GM21786 (cell line): Measurements from ENCODE around the gene NYAP2.

ENCODE experiments used
- ATAC-seq: cut with Tn5 transposase; IDR thresholded peaks from one replicate; pipeline ENCODE4 v1.9.1; 2021; ENCODE audit not compliant: unreplicated experiment

The NYAP2 gene

GRCh38 chr2:225399504-225399903 lies at the start of gene NYAP2:
TSS of gene NYAP2 (plus strand) at chr2:225399710. CDS start at chr2:225408881, 9,171 bp downstream.
- ATAC-seq = no peak

GRCh38 chr2:225353579-225354085 lies 45.9 kb upstream of the NYAP2 start:
- ATAC-seq = no peak

DNA sequence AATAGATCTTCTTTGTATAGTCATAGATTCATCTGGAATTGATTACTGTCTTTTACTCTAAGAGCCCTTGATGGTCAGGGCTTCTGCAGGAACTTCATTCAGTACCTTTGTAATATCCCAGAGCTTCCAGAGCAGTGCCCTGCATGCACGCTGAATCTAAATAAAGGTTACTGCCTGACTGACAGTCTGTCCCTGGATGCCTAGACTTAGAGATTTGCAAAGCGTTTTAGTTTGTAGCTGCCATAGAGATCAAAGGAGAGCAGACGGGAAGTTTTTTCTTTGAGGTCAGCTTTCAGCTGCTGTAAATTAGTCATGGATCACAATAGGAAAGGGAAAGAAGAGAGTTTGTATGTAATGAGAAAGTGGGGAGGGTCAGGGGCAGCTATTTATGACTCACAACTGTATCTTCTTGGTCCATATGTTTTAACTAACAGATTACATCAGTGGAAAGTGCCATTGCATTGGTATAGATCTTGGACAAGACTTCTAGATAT lies 45.2 kb upstream of the NYAP2 start:
- ATAC-seq = no peak

GRCh38 chr2:225355788-225356187 lies 43.7 kb upstream of the NYAP2 start:
- no peak for ATAC-seq

DNA sequence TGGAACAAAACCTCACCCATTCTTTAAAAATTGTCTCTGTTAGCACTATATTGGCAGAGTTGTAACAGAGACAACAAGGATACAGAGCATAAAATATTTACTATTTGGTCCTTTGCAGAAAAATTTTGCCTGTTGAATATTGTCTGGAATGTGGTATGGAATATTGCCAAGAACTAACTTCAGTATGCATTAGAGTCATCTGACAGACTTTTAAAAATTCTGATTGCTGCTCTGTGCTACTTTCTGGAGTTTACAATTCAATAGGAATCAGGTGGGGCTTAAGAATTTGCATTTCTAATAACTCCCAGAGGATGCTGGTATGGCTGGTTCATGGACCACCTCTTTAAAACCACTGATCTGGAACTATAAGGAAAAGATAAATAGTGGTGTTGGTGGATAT lies 32.8 kb upstream of the NYAP2 start:
- ATAC-seq = no peak

GRCh38 chr2:225367482-225367881 lies 32.0 kb upstream of the NYAP2 start:
- no peak for ATAC-seq

DNA sequence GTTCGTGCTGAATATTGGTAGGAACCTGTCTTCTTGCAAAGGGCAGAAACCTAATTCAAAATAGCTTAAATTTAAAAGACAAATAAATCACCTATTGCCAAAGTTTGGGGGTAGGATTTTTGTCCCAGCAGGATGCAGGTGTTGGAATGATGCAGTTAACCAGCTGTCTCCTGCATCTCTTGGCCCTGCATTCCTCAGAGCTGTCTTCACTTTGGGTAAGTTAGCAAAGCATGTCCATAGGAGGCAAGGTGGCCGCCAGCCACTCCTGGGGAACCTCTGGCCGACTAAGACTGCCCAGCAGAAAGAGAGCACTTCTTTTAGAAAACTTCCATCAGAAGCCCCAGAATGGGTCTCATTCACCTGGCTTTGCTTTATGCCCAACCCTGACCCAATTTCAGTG lies 20.5 kb upstream of the NYAP2 start:
- ATAC-seq = no peak

GRCh38 chr2:225379856-225380255 lies 19.7 kb upstream of the NYAP2 start:
- no peak for ATAC-seq

GRCh38 chr2:225381609-225382008 lies 17.9 kb upstream of the NYAP2 start:
- ATAC-seq = no peak

- ATAC-seq = no peak
Measured at GRCh38 chr2:225398372-225398771, 1.1 kb upstream of the NYAP2 start.

DNA sequence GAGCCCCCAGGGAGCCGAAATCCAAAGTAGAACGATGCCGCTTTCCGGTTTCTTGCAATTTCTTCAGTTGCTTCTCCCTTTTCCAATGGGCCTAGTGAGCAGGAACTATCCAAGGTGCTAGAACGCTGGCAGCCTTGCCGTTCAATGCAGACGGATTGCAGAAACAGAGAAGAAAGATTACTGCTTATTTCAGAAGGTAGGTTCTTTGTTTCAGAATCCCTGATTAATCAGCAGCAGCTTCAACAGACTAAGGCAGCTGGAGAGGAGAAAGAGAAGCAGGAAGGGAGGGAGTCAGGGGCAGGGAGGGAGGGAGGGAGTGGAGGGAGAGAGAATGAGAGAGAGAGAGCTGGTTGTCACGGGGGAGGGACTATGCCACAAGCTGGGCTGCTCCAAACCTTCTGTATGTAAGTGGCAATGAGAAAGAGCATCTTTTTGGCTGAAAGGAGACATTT lies 576 bp downstream of the NYAP2 start:
- no peak for ATAC-seq

DNA sequence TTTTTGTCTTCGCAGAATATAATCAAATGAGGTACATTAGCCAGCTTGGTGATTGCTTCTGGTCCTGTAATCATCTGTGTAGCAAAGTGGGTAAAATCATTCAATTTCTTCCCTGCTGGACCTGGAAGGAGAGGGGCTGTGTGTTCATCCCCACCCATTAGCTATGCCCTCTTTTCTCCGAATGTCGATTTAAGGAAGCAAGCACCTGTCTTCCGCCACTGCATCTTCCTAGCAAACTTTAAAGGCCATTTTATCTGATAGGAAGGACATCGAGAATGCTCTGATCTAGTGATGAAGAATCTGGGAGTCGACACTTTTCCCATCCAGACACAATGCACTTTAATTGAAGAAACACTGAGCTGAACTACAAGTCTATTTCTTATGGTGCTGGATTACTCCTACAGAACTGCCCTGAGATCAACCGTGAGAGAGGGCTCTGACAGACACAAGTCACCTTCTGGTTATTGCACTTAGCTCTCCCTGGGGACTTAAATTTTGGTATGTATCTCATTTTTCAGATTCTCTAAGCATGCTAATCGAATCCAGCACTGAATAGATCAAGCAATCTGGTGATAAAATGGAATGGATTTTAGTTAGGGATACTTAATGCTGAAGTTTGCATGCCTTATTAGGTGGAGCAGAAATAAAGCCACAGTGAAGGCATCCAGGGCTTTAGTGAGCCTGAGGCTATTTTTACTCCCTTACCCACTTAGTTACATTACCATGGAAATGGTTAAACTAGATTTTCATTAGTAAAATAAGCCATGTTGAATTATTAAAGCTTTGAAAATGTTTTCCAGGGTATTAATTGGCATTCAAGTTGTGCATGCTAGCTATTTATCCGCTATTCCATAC lies 1.3 kb downstream of the NYAP2 start:
- ATAC-seq = no peak

DNA sequence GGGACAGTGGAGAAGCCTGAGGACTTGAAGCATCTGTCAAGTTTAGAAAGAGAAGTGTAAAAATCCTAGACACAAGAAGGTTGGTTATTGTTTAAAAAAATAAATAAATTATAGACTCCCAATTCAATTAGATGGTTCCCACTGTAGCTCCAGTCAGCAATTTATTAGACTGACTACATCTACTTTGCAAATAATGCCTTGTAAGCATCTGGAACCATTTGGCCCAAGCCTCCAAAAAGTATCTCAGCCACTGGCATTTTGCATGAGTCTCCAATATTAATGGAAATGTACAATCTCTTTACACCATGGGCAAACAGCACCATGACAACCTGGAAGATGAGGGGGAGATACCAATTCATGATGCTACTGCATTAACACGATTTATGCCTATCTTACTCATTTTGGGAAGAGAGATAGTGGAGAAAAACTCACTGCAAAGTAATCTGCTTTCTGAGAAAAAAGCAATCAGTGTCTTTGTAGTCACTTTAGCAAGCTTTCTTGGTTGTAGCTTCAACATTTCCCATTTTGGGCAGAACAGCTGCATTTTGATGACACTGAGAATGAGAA lies 2.8 kb downstream of the NYAP2 start:
- ATAC-seq = no peak

GRCh38 chr2:225411452-225411851 lies 11.9 kb downstream of the NYAP2 start:
- ATAC-seq = no peak

DNA sequence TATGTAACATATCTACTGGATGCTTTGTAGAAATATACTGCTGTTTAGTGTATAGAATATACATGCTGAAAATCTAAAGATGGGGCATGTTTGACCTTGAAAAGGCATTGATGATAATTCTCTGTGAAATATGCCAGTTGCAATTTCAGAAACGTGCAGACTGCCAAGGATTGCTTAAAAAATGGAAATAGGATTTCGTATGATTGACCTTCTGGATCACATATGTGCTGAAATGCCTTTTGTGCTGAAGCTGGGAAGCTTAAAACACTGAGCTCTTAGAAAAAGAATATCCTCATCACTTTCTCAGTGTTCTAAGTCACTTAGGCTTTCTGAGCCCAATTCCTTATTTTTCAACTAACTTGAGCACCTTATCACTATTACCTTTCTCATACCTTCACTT lies 14.3 kb downstream of the NYAP2 start:
- ATAC-seq = no peak

DNA sequence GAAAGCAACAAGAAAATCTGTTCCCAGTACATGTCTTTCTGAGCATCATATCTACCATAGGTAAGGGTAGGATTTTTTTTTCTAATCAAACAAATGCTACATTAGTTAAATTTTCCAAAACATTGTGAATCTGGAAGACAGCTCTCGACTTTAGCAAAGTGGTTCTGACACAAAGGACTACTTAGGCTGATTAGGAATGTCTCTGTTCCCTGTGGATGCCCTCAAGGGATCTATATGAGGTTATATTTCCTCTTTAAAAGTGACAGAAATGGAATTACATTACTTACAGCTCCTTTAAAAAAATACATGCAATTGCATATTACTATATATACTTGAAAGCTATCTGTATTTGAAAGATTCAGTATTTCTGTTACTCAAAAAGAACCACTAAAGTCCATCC lies 15.4 kb downstream of the NYAP2 start:
- ATAC-seq = no peak

GRCh38 chr2:225415341-225415740 lies 15.8 kb downstream of the NYAP2 start:
- ATAC-seq = no peak

DNA sequence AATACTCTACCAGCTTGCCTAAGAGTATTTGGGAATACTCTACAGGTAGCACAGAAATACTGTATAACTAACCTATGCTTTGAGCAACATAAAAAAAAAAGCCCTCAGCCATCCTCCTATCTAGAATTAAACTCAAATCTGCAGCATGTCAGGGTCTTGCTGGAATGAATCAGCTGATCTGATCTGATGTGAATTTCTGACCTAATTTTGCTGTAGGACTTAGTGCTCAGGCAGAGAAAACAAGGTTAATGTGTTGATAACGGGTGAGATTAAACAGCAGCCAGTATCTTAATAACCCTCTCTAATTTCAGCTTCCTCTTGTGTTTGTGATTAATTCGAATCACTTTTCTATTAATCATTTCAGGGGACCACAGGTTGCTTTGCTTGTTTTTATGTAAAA lies 16.3 kb downstream of the NYAP2 start:
- no peak for ATAC-seq

DNA sequence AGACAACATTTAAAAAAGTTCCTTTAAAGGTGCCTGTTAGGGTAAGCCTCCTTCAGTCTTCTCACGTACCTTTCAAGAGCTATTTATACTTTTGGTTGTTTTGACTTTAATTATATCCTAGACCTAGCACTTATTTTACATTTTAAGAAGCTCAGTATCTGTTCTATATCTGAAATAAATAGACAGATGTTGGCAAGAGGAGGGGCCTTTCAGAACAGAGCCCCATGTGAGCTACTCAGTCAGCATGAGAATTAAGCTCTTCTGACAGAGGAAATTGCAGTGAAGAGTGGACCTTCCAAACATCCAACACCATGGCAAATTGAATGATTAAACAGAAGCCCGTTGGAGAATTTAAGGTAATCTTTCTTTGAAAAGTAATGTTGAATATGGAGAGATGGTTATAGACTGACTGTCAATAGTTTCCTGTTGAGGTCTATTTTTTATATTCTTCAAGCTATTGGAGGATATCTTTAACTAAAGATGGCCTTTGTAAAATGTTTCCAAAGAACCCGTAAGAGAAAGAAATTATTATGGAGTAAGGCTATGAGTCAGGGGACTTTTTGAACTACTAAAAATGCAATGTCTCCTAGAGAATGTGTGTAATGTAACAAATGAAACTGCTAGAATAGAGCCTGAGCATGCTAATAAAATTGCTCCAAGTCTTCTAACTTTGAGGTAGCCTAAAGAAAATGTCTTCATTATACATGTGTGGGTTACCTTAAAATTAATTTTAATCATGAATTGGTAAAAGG lies 17.3 kb downstream of the NYAP2 start:
- no peak for ATAC-seq

DNA sequence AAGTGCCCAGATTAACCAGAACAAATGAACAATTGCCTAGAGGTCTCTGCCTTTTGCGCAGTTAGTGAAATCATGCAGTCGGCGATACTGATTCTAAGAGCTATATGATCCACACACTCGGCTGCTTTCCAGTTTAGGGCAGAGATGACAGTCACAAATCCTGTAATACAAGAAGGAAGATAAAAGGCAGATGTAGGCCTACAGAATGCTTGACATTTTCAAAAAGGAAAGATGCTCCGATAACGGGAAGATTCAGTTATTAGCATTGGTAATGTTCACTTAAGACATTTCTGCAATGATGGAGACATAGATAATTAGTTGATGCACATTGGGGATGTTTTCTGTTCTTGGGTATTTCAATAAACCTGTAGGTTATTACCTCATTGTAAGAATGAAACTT lies 19.5 kb downstream of the NYAP2 start:
- no peak for ATAC-seq

DNA sequence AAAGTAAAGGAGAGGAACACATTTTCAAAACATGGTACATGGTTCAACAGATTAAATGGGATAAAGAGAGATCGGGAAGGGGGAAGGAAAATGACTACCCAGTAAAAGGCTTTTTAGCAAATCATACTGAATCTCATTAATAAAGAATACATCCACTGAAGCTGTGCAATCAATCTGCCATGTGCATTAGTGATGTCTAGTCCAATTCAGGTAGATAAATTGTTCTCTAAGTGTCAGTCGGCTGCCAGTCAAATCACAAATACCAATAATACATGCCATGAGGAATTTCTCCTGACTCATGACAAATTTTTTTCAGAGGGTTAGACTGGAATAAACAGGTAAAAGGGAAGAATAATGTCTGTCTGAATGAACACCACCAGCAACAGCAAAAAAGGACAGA lies 22.6 kb downstream of the NYAP2 start:
- no peak for ATAC-seq

DNA sequence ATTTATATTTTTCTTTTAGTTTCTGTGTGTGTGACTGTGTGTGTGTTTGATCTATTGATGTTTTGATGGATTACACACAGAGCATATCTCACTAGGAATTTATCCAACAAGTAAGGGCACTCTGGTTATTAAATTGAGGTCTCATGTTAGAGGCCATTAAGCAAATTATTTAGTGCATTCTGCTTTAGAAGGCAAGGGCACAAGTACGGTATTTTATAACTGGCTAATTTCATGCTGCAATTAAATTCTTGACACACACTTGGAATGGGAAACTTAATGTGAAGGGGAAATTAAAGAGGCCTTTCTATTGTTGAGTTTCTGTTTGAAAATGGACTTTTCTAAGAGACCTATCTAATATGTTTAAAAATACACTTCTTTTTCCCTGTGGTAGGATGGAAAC lies 25.8 kb downstream of the NYAP2 start:
- ATAC-seq = no peak
